Peyer's patch (tissue), 4 donors: Measurements from ENCODE around the gene STK32C. TPM values are rescaled to one million over a fixed set of nuclear protein-coding genes. Genes with fewer than 3 reads are reported as not detected.

Source experiments
- DNase-seq, 3 donors: peaks; one replicate each; pipeline ENCODE4 v3.0.0-alpha.2; 2017 to 2019
- H3K27ac ChIP-seq, 4 donors: fragments of 200-600 bp; sonication (generic); one replicate each; pipeline ENCODE4 v1.5.1; 2016 to 2019
- H3K27me3 ChIP-seq, 2 donors: fragments of 200-600 bp; sonication (generic); one replicate each; pipeline ENCODE4 v1.5.1; 2019
- H3K36me3 ChIP-seq, 3 donors: fragments of 200-600 bp; sonication (generic); one replicate each; pipeline ENCODE4 v1.5.1; 2016 to 2019
- H3K4me1 ChIP-seq, 4 donors: fragments of 200-600 bp; sonication (generic); one replicate each; pipeline ENCODE4 v1.5.1; 2016 to 2019
- H3K4me3 ChIP-seq, 4 donors: fragments of 200-600 bp; sonication (generic); 1 replicate in 3 of 4; 2 replicates in 1 of 4; pipeline ENCODE4 v1.5.1; 2016 to 2019; ENCODE audit warnings: mild to moderate bottlenecking in 1 of 4
- H3K9me3 ChIP-seq, 4 donors: fragments of 200-600 bp; sonication (generic); one replicate each; pipeline ENCODE4 v1.5.1; 2016 to 2019; ENCODE audit warnings: mild to moderate bottlenecking in 1 of 4
- CTCF ChIP-seq, 6 experiments: fragments of 450-650 bp in 4 of 6; fragments of 200-600 bp in 2 of 6; sonication (generic) in 1 of 6; IDR thresholded peaks; one replicate each; pipeline ENCODE4 v1.5.1; 2017 to 2019; ENCODE audit warnings: antibody characterized with exemption in 6 of 6, mild to moderate bottlenecking in 3 of 6, moderate library complexity in 1 of 6
- POLR2A ChIP-seq, 2 donors: fragments of 450-650 bp; IDR thresholded peaks; one replicate each; pipeline ENCODE4 v1.5.1; 2017; ENCODE audit warnings: antibody characterized with exemption in 2 of 2, mild to moderate bottlenecking in 2 of 2, moderate library complexity in 2 of 2
- total RNA-seq, 4 donors: library from RNA; depleted of rRNA; stranded (reverse); fragments of >200 nt; gene quantifications; one replicate each; pipeline ENCODE4 v1.1.0, GENCODE V29; 2016

The STK32C gene
- total RNA-seq, 4 donors from 2014 or later: 0.35 to 23.9 (median 4.4) TPM

GRCh38 chr10:132184816-132185593 lies 122.7 kb downstream of the STK32C start:
- DNase-seq: no peak
- no peak overlapping the region for H3K27ac ChIP-seq
- peaks cover 0 to 30% of the 10 kb centered on the region in 2 donors for H3K27me3 ChIP-seq
- H3K36me3 ChIP-seq: no peaks in the 10 kb centered on the region
- no peak overlapping the region for H3K4me3 ChIP-seq
- no peaks in the 10 kb centered on the region for H3K9me3 ChIP-seq
- peaks cover 0 to 23% (median 9%) of the 10 kb centered on the region in 4 donors for H3K4me1 ChIP-seq
- TF ChIP-seq POLR2A (IDR thresholded peaks at IDR 0.05) (no peak), CTCF (IDR thresholded peaks at IDR 0.05) (no peak)

- Histone ChIP-seq H3K27ac (no peak overlapping the region), H3K4me1 (peaks cover 0 to 23% (median 9%) of the 10 kb centered on the region in 4 donors), H3K9me3 (no peaks in the 10 kb centered on the region), H3K36me3 (no peaks in the 10 kb centered on the region), H3K4me3 (no peak overlapping the region), H3K27me3 (peaks cover 0 to 24% of the 10 kb centered on the region in 2 donors)
- no peak for TF ChIP-seq CTCF (IDR thresholded peaks at IDR 0.05)
- DNase-seq: no peak
These were observed 124.7 kb downstream of the STK32C start for GRCh38 chr10:132183046-132183445.

- no peak for DNase-seq
- Histone ChIP-seq H3K36me3 (no peaks in the 10 kb centered on the region), H3K27me3 (peaks cover 0 to 20% of the 10 kb centered on the region in 2 donors), H3K27ac (no peak overlapping the region), H3K4me3 (no peak overlapping the region), H3K4me1 (peaks cover 0 to 21% (median 7%) of the 10 kb centered on the region in 4 donors), H3K9me3 (no peaks in the 10 kb centered on the region)
- no peak for TF ChIP-seq POLR2A (IDR thresholded peaks at IDR 0.05)
- no peak for TF ChIP-seq CTCF (IDR thresholded peaks at IDR 0.05)
These were observed 125.2 kb downstream of the STK32C start for GRCh38 chr10:132182591-132182990.

GRCh38 chr10:132181691-132182425 lies 125.9 kb downstream of the STK32C start:
- DNase-seq: no peak
- Histone ChIP-seq H3K36me3 (no peaks in the 10 kb centered on the region), H3K27ac (no peak overlapping the region), H3K4me3 (no peak overlapping the region), H3K27me3 (peaks cover 0 to 13% of the 10 kb centered on the region in 2 donors), H3K9me3 (no peaks in the 10 kb centered on the region), H3K4me1 (peaks cover 0 to 14% (median 3%) of the 10 kb centered on the region in 4 donors)
- TF ChIP-seq POLR2A (IDR thresholded peaks at IDR 0.05) (no peak), CTCF (IDR thresholded peaks at IDR 0.05) (no peak)

GRCh38 chr10:132180736-132181135 lies 127.0 kb downstream of the STK32C start:
- DNase-seq: no peak
- Histone ChIP-seq H3K36me3 (no peaks in the 10 kb centered on the region), H3K4me3 (no peak overlapping the region), H3K4me1 (peaks cover 0 to 5% (median 0%) of the 10 kb centered on the region in 4 donors), H3K27me3 (peaks cover 0 to 4% of the 10 kb centered on the region in 2 donors), H3K27ac (no peak overlapping the region), H3K9me3 (no peaks in the 10 kb centered on the region)
- TF ChIP-seq POLR2A (IDR thresholded peaks at IDR 0.05): no peak
